Measurements from ENCODE around the gene SV2B.

Gene SV2B

DNA sequence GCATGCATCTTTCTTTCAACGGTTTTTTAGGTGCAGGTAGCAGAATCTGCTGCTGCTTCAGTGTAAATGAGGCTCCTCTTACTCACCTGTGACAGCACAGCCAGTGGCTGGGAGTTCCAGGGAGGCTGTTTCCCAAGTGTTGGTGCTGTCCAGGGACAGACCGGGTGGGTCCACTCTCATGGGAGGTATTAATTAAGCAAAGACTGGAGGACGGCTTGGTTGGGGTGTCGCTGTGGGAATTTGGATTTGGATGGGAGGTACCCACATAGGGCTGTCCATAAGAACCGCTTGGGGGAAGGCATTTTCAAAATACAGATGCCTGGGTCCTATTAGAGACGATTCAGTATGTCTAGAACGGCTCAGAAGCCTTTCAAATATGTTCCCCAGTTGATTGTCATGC, 42.9 kb downstream of the SV2B start:
- no peak for DNase-seq

GRCh38 chr15:91146728-91147127, 46.7 kb downstream of the SV2B start:
- no peak for DNase-seq

DNA sequence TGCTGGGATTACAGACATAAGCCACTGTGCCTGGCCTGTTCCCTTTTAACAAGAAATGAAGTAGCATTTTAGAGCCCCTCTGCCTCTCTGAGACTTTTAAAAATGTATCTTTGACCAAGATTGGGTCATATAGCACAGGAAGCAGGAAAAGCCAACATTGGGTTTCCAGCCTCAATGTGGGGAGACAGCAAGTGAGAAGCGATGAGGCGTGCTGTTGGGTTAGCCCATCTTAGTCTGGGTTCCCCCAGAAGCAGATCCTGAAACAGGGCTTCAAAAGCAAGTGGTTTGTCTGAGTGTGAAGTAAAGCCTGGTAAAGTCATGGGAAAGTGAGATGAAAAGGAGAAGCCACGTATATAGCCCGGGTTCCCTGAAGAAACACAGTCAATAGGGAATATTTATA, 48.2 kb downstream of the SV2B start:
- DNase-seq: no peak

GRCh38 chr15:91150502-91151160, 50.6 kb downstream of the SV2B start:
- DNase-seq: no peak

DNA sequence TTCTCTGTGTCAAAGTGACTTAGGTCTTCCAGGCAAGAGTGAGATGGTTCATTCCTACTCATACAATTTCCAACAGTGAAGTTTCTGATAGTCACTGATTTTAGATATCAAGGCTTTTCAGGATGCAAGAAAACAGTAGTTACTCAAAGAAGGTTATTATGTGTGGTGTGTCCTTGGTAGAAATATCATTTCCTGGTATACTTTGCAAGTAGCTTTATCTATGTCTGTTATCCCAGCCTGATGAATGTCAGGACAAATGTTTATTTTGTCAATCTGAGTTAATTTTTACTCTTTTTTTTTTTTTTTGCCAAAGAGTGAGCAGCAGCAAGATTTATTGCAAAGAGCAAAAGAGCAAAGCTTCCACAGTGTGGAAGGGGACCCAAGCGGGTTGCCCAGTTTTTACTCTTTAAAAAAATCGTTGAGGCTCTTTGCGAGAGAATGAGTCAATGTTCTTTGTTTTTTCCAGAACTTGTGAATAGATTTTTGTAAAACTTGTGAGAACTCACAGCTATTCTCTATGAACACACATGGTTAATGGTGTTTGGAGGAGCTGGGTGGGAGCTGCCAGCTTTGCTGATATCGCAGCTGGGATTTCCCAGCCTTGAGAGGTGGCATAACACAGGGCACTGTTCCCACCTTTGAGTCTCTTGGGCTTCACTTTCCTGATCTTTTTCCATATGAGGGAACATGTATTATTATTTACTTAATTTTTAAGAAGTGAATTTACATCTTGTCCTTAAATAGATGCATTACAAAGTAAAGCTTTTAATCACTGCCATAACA, 51.9 kb downstream of the SV2B start:
- no peak for DNase-seq

DNA sequence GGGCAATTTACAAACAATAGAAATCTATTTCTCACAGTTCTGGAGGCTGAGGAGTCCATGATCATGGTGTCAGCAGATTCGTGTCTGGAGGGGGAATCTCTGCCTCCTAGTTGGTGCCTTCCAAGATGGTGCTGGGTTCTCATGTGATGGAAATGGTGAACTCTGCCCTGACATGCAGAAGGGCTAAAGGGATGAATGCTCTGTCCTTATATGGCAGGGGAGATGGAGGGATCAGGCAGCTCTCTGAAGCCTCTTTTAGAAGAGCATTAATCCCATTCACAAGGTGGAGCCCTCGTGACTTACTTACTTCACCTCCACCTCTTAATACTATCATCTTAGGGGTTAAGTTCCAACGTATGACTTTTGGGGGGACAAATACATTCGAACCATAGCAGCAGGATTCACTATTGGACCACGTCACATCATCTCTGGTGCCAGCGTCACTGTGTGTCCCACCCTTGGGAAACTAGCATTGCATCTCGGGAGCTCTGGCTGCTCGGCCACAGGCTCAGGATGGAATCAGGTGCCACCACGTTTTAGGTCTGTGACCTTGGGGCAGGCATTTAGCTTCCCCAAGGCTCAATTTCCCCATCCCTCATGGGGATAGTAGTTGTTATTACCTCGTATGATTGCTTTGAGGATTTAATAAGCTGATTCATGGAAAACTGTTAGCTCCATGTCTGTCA, 53.0 kb downstream of the SV2B start:
- DNase-seq: no peak

GRCh38 chr15:91153954-91154353, 53.9 kb downstream of the SV2B start:
- no peak for DNase-seq

DNA sequence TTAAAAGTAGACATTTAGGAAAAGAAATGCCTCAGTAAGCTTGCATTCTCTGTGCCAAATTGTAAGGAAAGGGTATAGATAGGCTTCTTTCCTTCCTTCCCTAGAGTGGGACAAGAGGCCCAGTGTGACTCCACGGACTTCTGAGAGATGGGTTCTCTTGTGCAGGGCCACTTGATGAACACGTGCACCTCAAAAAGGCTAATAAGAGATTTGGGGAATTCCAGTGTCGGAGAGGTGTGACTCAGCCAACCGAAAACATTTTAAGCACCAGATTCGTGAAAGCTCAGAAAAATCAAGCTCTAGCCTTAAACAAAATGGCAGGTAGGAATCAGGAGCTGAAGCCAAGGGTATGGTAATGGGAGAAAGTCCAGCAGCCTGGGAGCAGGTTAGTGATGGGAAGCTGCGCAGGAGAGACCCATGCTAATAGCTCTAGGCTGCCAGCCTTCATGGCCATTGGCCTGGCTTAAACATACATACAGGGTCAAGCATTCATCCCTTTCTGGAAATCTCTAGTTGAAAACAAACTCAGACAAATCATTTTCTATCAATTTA, 56.2 kb downstream of the SV2B start:
- no peak for DNase-seq

GRCh38 chr15:91158415-91159394, 58.6 kb downstream of the SV2B start:
- DNase-seq: no peak

DNA sequence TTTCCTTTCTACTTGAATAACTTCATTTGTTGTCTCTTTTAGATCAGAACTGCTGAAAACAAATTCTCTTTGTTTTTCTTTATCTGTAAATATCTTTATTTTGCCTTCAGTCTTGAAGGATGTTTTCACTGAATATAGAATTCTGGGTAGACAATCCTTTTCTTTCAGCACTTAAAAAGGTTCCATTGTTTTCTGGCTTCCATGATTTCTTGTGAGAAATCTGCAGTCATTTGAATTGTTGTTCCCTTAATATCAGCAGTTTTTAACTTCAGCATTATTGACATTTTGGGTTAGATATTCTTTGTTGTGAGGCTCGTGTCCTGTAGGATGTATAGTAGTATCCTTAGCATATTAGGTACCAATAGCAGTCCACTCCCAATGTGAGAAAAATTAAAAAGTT, 65.8 kb downstream of the SV2B start:
- no peak for DNase-seq

- no peak for DNase-seq
These were observed 68.4 kb downstream of the SV2B start for GRCh38 chr15:91168457-91168856.

DNA sequence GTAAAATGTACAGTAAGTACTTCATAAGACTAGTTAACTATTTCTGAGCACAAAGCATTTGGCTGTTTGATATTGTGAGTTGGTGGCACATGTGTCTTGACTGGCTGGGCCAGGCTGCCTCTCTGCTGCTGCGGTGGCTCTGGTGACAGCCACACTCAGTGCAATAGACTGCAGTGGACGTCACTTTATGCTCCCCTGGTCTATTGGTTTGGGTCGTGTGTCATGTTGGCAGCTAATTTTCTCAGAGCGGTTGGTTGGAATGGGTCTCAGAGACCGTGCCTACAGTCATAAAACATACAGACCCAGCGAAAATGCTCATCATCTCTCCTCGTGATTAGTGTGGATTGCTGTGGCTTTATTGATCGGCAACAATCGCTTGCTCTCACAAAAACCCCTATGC, 71.3 kb downstream of the SV2B start:
- no peak for DNase-seq

- no peak for DNase-seq
These were observed 82.0 kb downstream of the SV2B start for GRCh38 chr15:91182101-91182500.

GRCh38 chr15:91183596-91183995, 83.5 kb downstream of the SV2B start:
- no peak for DNase-seq

GRCh38 chr15:91184441-91184840, 84.4 kb downstream of the SV2B start:
- DNase-seq: no peak

DNA sequence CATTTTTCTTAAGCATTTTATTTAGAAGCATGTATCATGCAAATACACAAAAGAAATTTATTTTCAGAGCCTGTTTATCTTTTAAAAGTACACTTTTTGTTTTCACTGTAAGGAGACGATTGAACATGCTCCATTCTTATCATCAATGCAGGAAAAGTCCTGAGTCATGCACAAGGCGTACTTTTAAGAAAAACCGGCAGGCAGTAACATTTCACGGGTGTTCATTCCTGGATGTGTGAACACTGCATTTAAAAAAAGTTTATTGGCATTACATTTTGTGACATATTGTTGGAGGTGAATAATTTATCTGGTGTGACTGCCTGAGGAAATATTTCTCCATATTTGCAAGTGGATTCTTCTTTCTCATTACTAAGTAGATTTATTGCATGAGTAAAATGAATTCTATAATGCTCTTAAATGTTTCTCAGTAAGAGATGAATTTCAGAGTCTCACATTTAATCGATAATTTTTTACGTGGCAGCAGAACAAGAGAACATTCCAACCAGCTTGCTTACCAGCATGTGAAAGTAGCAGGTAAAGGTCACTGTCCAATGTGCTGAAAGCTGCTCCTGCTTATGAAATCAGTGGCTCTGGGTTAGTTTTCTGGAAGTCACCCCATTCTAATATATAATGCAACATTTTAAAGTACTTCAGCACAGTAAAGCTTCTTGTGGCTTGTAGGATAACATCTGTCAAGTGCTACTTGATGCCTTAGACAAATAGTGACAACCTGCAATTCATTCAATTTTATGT, 87.0 kb downstream of the SV2B start:
- DNase-seq: no peak

DNA sequence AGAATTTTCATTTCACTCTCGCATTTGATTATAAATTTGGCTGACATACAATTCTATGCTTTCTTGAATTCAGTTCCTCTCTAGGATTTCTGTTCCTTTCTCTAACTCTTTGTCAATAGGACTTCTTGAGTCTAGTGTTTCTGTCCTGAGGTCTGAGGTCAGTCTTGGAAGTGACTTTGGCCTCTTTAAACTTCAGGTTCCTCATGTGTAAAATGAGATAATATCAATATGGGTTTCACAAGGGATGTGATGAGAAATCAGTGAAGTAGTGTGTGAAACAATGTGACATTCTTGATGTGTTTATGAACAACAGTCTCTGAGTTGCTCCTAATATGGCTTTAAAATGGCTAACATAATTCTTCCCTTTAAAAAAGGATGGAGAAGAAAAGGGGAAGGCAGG, 92.2 kb downstream of the SV2B start:
- DNase-seq: no peak

GRCh38 chr15:91192690-91193377, 92.8 kb downstream of the SV2B start:
- no peak for DNase-seq

GRCh38 chr15:91193378-91193720, 93.3 kb downstream of the SV2B start:
- DNase-seq: no peak

- DNase-seq: no peak
These were observed 96.1 kb downstream of the SV2B start for GRCh38 chr15:91196127-91196526.

GRCh38 chr15:91196768-91197167, 96.7 kb downstream of the SV2B start:
- DNase-seq: no peak
